Stimulated activated naive CD8-positive, alpha-beta T cell treated with anti-CD3 and anti-CD28 coated beads, Interleukin-15, Interleukin-2, amounts not matched to agents 100 ng/mL and 50 ng/mL, for 24 hours (primary cell): ENCODE results near the gene NRTN.

Experiments
- H3K27ac Mint-ChIP-seq: one replicate; pipeline ENCODE4 v1.8.0; 2021; ENCODE audit warnings: mild to moderate bottlenecking, mixed read lengths
- H3K27me3 Mint-ChIP-seq: one replicate; pipeline ENCODE4 v1.8.0; 2021; ENCODE audit warnings: mixed read lengths
- H3K36me3 Mint-ChIP-seq: one replicate; pipeline ENCODE4 v1.8.0; 2021; ENCODE audit warnings: low read depth, mixed read lengths
- H3K4me1 Mint-ChIP-seq: one replicate; pipeline ENCODE4 v1.8.0; 2021; ENCODE audit warnings: low read depth, mixed read lengths
- H3K4me3 Mint-ChIP-seq: one replicate; pipeline ENCODE4 v1.8.0; 2021; ENCODE audit warnings: mild to moderate bottlenecking, mixed read lengths
- H3K9me3 Mint-ChIP-seq: one replicate; pipeline ENCODE4 v1.8.0; 2021; ENCODE audit warnings: mixed read lengths

Gene NRTN

GRCh38 chr19:5801796-5802619, 2.9 kb upstream of the NRTN start:
- Mint-ChIP-seq H3K36me3 (no peaks in the 10 kb centered on the region), H3K9me3 (no peaks in the 10 kb centered on the region), H3K27me3 (peaks cover 31% of the 10 kb centered on the region), H3K27ac (no peak overlapping the region), H3K4me1 (peaks cover 26% of the 10 kb centered on the region), H3K4me3 (peak overlapping the region; percentile 3)

DNA sequence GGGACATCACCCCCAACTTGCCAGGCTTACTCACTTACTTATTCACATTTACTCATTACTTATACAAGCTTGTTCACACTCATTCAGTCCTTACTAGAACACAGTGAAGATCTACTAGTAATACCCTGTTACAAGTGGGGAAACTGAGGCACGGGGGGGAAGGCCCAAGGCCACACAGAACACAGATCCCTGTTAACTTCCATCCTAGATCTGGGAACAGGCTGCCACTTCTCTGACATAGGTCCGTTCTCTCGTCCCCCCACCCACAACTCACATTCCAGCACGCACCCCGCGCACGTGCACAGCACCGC, 1.5 kb upstream of the NRTN start:
- no peak overlapping the region for H3K4me3 Mint-ChIP-seq
- peaks cover 26% of the 10 kb centered on the region for H3K4me1 Mint-ChIP-seq
- no peaks in the 10 kb centered on the region for H3K9me3 Mint-ChIP-seq
- no peaks in the 10 kb centered on the region for H3K36me3 Mint-ChIP-seq
- peaks cover 30% of the 10 kb centered on the region for H3K27me3 Mint-ChIP-seq
- peak overlapping the region; percentile 55 for H3K27ac Mint-ChIP-seq

DNA sequence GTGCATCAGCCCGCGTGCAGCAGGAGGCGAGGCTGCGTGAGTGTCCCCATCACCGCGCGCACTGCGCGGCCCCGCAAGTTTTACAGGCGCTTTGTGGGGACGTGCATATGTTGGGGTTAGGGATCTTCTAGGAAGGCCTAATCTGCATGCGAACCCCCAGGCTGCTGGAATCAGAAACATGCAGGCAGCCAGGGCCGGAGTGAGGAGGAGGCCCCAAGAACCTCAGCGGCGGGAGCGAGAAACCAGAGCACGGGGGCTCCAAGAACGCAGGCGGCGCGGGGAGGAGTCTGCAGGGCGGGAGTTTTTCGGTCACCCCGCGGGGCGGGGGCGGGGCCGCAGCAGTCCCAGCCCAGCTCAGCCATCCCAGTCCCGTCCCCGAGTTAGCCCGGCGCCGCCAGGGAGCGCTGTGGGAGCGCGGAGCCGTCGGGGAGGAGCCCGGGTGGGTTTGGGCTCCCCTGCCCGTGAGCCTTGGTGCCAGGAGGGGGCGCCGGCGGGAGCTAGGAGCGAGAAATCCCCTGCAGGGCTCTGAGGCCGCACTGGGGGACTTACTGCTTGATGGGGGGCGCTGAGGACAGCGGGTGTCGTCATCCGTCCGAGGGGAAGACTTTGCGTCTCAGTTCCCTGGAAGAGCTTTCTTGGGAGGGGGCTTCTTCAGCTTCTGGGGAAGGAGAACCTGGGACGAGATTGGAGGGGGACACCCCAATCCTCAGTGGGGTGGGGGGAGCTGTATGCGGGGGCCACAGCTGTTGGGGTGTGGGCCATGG, 933 bp upstream of the NRTN start:
- H3K27ac Mint-ChIP-seq, result peak overlapping the region; percentile 55
- H3K9me3 Mint-ChIP-seq, result no peaks in the 10 kb centered on the region
- peak overlapping the region; percentile 65 for H3K4me3 Mint-ChIP-seq
- peaks cover 24% of the 10 kb centered on the region for H3K27me3 Mint-ChIP-seq
- peaks cover 26% of the 10 kb centered on the region for H3K4me1 Mint-ChIP-seq
- H3K36me3 Mint-ChIP-seq, result no peaks in the 10 kb centered on the region

- no peak overlapping the region for H3K27ac Mint-ChIP-seq
- H3K27me3 Mint-ChIP-seq, result peaks cover 15% of the 10 kb centered on the region
- peaks cover 26% of the 10 kb centered on the region for H3K4me1 Mint-ChIP-seq
- H3K36me3 Mint-ChIP-seq, result no peaks in the 10 kb centered on the region
- no peaks in the 10 kb centered on the region for H3K9me3 Mint-ChIP-seq
- no peak overlapping the region for H3K4me3 Mint-ChIP-seq
These were observed 730 bp downstream of the NRTN start for GRCh38 chr19:5805462-5806132.

- H3K9me3 Mint-ChIP-seq, result no peaks in the 10 kb centered on the region
- no peaks in the 10 kb centered on the region for H3K36me3 Mint-ChIP-seq
- H3K27me3 Mint-ChIP-seq, result peaks cover 10% of the 10 kb centered on the region
- H3K27ac Mint-ChIP-seq, result no peak overlapping the region
- peaks cover 26% of the 10 kb centered on the region for H3K4me1 Mint-ChIP-seq
- H3K4me3 Mint-ChIP-seq, result no peak overlapping the region
These were observed 1.2 kb downstream of the NRTN start for GRCh38 chr19:5806133-5806489.

- Mint-ChIP-seq H3K4me3 (peak overlapping the region; percentile 5), H3K4me1 (peaks cover 24% of the 10 kb centered on the region), H3K27me3 (peaks cover 7% of the 10 kb centered on the region), H3K9me3 (no peaks in the 10 kb centered on the region), H3K27ac (no peak overlapping the region), H3K36me3 (no peaks in the 10 kb centered on the region)
These were observed 2.0 kb downstream of the NRTN start for GRCh38 chr19:5806905-5807304.

GRCh38 chr19:5808120-5808816, 3.4 kb downstream of the NRTN start:
- no peaks in the 10 kb centered on the region for H3K36me3 Mint-ChIP-seq
- H3K27ac Mint-ChIP-seq, result no peak overlapping the region
- no peaks in the 10 kb centered on the region for H3K9me3 Mint-ChIP-seq
- peaks cover 14% of the 10 kb centered on the region for H3K4me1 Mint-ChIP-seq
- no peak overlapping the region for H3K4me3 Mint-ChIP-seq
- peaks cover 4% of the 10 kb centered on the region for H3K27me3 Mint-ChIP-seq

DNA sequence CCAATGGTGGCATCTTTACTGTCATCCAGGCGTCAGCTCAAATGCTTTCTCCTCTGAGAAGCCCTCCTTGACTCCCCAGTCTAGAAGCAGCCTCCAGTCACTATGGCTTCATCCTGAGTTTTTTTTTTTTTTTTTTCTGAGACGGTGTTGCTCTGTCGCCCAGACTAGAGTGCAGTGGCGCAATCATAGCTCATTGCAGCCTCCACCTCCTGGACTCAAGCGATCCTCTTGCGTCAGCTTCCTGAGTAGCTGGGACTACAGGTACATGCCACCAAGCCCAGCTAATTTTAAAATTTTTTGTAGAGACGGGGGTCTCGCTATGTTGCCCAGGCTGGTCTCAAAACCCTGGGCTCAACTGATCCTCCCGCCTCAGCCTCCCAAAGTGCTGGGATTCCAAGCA, 4.2 kb downstream of the NRTN start:
- Mint-ChIP-seq H3K4me3 (no peak overlapping the region), H3K36me3 (no peaks in the 10 kb centered on the region), H3K27ac (no peak overlapping the region), H3K27me3 (peaks cover 4% of the 10 kb centered on the region), H3K9me3 (no peaks in the 10 kb centered on the region), H3K4me1 (peaks cover 6% of the 10 kb centered on the region)

DNA sequence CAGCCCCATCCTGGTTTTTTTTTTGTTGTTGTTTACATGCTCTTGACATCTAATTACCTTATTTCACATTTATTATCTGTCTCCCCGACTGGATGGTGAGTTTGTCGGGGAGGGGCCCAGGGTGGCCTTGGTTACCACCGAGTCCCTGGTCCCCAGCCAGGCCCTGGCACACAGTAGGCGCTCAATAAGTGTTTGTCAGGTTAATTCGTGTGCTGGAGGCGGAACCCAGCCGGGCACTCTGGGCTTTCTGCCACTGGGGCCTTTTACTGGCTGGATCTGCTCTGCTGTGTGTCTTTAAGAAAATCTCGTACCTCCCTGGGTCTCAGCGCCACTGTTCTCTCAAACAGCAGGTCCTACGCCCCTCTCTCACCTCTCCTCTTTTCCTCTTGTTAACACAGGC, 4.6 kb downstream of the NRTN start:
- Mint-ChIP-seq H3K27ac (no peak overlapping the region), H3K27me3 (no peaks in the 10 kb centered on the region), H3K4me1 (peaks cover 2% of the 10 kb centered on the region), H3K9me3 (no peaks in the 10 kb centered on the region), H3K36me3 (no peaks in the 10 kb centered on the region), H3K4me3 (no peak overlapping the region)

DNA sequence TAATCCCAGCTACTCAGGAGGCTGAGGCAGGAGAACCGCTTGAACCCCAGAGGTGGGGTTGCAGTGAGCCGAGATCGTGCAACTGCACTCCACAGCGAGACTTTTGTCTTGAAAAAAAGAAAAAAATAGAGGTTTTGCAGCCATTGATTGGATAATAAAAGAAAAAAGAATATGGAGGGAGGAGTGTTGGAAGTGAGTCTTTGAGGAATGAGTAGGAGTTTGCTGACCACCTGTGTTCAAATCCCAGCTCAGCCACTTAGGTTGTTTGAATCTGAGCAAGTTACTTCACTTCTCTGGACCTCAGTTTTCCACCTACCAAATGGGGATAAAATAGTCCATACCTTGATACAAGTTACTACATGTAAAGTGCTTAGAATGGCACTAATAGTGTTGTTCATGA, 6.2 kb downstream of the NRTN start:
- Mint-ChIP-seq H3K4me3 (no peak overlapping the region), H3K27ac (no peak overlapping the region), H3K36me3 (no peaks in the 10 kb centered on the region), H3K27me3 (no peaks in the 10 kb centered on the region), H3K4me1 (no peaks in the 10 kb centered on the region), H3K9me3 (no peaks in the 10 kb centered on the region)

DNA sequence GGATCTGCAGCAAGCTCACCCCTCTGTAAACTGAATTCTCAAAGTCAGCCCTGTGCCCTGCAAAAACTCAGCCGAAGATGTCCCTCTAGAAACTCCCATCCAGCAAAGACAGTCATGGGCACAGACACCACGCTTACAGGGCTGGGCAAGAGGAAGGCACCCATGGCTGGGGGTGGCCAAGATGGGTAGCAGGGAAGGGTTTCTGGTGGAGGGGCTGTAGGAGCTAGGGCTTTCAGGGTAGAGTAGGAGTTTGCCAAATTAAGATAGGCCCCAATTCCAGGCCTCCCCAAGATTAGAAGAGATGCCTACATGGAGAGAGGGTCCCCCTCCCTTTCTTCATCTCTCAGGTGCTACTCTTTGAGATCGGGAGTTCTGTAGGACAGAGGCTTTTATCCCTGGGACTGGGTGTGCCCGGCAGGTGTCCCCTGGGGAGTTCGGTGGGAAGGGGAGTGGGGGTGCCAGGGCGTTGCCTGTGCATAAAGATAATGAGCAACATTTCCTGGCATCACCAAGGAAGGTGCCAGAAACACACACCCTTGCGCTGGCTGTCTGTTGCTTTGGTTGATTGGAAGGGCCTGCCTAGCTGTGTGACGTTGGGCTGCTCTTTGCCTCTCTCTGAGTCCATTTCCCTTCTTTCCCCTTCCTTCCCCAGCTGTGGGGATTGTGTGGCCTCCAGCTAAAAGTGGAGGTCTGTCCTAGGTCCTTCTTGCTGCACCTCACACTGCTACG, 9.4 kb downstream of the NRTN start:
- Mint-ChIP-seq H3K27ac (no peak overlapping the region), H3K36me3 (no peaks in the 10 kb centered on the region), H3K9me3 (no peaks in the 10 kb centered on the region)

GRCh38 chr19:5814852-5815246, 10.0 kb downstream of the NRTN start:
- peaks cover 8% of the 10 kb centered on the region for H3K27me3 Mint-ChIP-seq
- no peaks in the 10 kb centered on the region for H3K4me1 Mint-ChIP-seq
- no peak overlapping the region for H3K4me3 Mint-ChIP-seq
- no peaks in the 10 kb centered on the region for H3K9me3 Mint-ChIP-seq
- H3K27ac Mint-ChIP-seq, result no peak overlapping the region
- no peaks in the 10 kb centered on the region for H3K36me3 Mint-ChIP-seq

More for the DNA sequence above, 9.4 kb downstream of the NRTN start:
- H3K4me3 Mint-ChIP-seq, result no peak overlapping the region
- H3K4me1 Mint-ChIP-seq, result no peaks in the 10 kb centered on the region
- H3K27me3 Mint-ChIP-seq, result peaks cover 8% of the 10 kb centered on the region

DNA sequence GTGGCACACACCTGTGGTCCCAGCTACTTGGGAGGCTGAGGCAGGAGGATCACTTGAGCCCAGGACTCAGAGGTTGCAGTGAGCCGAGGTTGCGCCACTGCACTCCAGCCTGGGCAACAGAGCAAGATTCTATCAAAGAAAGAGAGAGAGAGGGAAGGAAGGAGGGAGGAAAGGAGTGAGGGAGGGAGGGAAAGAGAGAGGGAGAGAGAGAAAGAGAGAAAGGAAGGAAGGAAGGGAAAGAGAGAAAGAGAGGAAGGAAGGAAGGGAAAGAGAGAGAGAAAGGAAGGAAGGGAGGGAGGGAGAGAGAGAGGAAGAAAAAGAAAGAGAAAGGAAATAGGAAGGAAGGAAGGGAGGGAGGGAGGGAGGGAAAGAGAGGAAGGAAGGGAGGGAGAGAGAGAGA, 12.4 kb downstream of the NRTN start:
- no peaks in the 10 kb centered on the region for H3K4me1 Mint-ChIP-seq
- H3K27ac Mint-ChIP-seq, result no peak overlapping the region
- H3K27me3 Mint-ChIP-seq, result peaks cover 8% of the 10 kb centered on the region
- no peaks in the 10 kb centered on the region for H3K36me3 Mint-ChIP-seq
- no peak overlapping the region for H3K4me3 Mint-ChIP-seq
- H3K9me3 Mint-ChIP-seq, result no peaks in the 10 kb centered on the region

- no peaks in the 10 kb centered on the region for H3K36me3 Mint-ChIP-seq
- no peaks in the 10 kb centered on the region for H3K9me3 Mint-ChIP-seq
- H3K4me1 Mint-ChIP-seq, result no peaks in the 10 kb centered on the region
- no peak overlapping the region for H3K27ac Mint-ChIP-seq
- H3K27me3 Mint-ChIP-seq, result peaks cover 8% of the 10 kb centered on the region
- no peak overlapping the region for H3K4me3 Mint-ChIP-seq
These were observed 13.7 kb downstream of the NRTN start for GRCh38 chr19:5818594-5818993.
